Mammary epithelial cell (primary cell): ENCODE measurements around the gene COIL.

Experiments
- CTCF ChIP-seq, 2 donors: IDR thresholded peaks in 1 of 2; conservative IDR thresholded peaks in 1 of 2; 2 replicates each; pipeline ENCODE4 v1.5.1; 2011 to 2012; ENCODE audit warnings: inconsistent platforms in 2 of 2, low read length in 2 of 2, mild to moderate bottlenecking in 2 of 2, control low read depth in 1 of 2, low read depth in 1 of 2; ENCODE audit not compliant: insufficient read depth in 1 of 2; ENCODE audit errors: extremely low read depth in 1 of 2
- EZH2 ChIP-seq: IDR thresholded peaks from 2 replicates; pipeline ENCODE4 v1.6.1; 2012; ENCODE audit warnings: low read length, inconsistent platforms, borderline replicate concordance

GRCh38 chr17:56897646-56898424 lies 63.0 kb downstream of the COIL start:
- no peak for TF ChIP-seq CTCF (conservative IDR thresholded peaks at IDR 0.05 in 1 of 2, IDR thresholded peaks at IDR 0.05 in 1 of 2; ENCODE audit: extremely low read depth in 1 of 2, insufficient read depth in 1 of 2, low read depth in 1 of 2, low read length in 2 of 2)
- no peak for TF ChIP-seq EZH2
